Stimulated activated CD8-positive, alpha-beta memory T cell treated with anti-CD3 and anti-CD28 coated beads, Interleukin-4, amount 100 ng/mL, for 1 hour (primary cell): ENCODE data around the gene MGMT.

ENCODE experiments used
- DNase-seq, 2 donors: peaks; one replicate each; pipeline ENCODE4 v3.0.0-alpha.2; 2020; ENCODE audit warnings: low read depth in 2 of 2, low spot score in 1 of 2

Gene MGMT

GRCh38 chr10:129727495-129727894 lies 260.5 kb downstream of the MGMT start:
- no peak for DNase-seq

DNA sequence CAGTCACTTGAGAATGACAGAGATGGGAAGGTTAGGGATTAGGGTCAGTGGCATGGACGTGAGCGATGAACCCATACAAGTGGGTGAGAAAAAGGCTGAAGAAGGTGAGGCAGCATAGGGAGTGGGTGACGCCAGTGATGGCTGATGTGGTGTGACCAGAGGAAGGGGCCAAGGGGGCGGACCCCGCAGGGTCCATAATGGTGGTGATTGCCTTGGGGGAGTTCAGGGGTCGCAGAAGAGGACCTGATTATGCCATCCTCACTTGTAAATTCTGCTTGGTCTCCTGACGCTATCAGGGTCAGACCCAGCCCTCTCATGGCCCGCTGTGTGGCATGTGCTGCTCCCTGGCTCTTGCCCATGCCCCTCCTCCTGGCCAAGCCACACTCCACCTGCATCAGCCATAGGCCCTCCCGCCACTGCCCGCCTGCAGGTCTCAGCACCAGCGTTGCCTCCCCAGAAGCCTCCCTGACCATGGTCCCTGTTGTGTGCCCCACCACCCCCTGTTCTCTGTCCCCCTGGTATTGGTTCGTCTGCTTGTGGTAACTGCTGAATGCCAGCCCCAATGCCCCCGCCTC lies 261.3 kb downstream of the MGMT start:
- no peak for DNase-seq

- no peak for DNase-seq
Observed at GRCh38 chr10:129728905-129729795, 262.1 kb downstream of the MGMT start.

DNA sequence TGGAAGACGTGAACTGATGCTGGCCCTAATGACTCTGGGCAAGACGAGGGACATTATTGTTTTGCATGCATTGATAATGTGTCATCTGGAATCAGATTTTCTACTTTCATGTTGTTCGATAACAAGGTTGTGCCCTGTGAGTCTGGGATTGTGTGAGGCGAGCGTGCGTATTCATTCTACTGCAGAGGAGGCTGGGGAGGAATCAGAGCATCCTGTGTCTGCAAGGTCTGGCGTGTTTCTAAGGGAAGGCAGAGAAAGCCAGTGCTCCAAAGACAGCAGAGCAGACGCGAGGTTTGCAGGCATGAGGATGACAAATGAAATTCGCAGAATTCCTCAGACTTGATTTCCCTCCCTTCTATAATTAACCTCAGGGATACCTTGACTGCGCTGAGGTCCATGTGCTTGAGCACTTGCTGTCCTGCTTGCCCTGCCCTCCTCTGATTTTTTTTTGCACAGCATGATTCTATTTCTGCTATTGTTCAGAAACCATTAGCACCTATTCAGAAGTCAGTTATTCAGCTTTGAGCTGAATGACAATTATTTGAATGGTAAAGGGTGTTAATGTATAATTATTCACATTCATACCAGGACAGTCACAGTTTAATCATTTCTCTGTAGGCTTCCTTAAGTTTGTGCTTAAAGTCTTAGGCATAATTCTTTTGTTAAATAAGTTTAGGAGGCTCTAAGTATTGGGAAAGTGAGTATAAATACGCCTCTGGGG lies 263.4 kb downstream of the MGMT start:
- DNase-seq, result no peak

DNA sequence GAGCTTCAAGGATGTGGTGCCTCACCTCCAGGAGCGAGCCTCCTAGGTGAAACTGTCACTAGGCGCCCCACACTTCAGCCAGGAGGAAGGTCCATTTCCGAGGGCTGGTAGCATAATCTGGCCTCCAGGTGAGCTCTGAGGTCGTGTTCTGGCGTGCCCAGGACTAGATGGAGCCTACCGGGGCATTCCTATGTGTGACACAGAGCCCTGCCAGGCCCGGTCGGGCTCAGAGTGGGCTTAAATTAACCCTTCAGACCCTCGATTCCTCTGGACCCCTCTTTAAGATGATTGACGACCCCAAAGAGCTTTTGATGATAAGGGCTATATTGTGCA lies 263.9 kb downstream of the MGMT start:
- no peak for DNase-seq

GRCh38 chr10:129740532-129741279 lies 273.7 kb downstream of the MGMT start:
- no peak for DNase-seq

DNA sequence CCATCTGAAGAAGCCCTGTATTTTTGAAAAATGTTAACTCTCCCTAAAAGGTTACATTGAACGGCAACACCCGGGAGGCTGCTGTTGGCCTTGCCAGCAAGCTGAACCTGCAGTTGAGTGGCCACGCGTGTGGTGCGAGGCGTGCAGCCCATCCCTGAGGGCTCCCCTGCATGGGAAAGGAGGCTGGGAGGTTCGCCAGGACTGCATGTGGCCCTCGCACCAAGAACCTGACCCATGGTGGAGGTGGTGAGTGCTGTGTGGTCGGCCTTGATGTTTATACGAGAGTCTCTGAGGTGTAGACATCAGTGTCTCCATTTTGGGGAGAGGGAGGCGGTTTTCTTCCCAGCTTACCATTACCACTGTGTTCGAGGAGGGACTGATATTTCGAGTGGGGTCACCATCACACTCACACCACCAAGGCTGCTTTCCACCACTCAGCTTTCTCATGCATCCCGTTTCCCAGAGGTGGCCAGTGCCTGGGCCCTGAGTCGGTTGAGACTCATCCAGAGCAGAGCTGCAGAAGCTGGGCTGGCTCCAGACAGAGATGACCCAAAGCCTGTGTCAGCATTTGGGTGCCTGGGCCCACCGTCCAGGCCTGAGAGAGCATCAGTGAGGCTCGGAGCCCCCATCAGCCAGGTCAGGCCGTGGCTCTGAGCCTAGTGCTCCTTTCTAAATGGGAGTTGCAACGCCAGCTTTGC lies 274.4 kb downstream of the MGMT start:
- DNase-seq, result no peak

DNA sequence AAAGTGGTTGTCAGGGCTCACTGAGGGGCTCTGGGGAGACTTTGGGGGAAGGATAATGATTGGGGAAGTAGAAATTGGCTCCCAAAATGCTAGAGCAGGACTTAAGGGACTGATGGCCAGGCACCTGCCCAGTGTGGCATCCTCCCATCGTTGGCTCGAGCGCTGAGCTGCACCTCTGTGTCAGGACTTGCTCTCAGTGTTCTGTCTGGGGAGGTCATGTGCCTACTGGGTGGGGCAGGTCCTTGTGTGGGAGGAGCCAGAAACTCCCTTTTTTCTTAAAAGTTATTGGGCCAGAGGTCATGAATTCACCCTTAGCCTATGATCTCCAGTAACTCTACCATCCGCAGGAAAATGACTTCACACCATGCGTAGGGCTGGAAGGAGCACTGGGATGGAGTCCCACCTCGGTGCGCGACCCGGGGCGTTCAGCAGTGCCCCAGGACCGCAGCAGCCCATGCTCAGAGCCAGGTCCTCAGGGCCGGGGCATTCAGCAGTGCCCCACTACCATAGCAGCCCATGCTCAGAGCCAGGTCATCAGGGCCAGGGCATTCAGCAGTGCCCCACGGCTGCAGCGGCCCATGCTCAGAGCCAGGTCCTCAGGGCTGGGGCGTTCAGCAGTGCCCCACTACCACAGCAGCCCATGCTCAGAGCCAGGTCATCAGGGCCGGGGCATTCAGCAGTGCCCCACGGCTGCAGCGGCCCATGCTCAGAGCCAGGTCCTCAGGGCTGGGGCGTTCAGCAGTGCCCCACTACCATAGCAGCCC lies 275.1 kb downstream of the MGMT start:
- DNase-seq, result no peak

- no peak for DNase-seq
Observed at GRCh38 chr10:129742742-129743550, 275.9 kb downstream of the MGMT start.

GRCh38 chr10:129743738-129744133 lies 276.7 kb downstream of the MGMT start:
- no peak for DNase-seq

GRCh38 chr10:129744134-129745111 lies 277.4 kb downstream of the MGMT start:
- no peak for DNase-seq

GRCh38 chr10:129745186-129745750 lies 278.2 kb downstream of the MGMT start:
- no peak for DNase-seq

- DNase-seq, result no peak
Observed at GRCh38 chr10:129754211-129755050, 287.4 kb downstream of the MGMT start.

GRCh38 chr10:129755158-129755591 lies 288.1 kb downstream of the MGMT start:
- DNase-seq, result no peak

DNA sequence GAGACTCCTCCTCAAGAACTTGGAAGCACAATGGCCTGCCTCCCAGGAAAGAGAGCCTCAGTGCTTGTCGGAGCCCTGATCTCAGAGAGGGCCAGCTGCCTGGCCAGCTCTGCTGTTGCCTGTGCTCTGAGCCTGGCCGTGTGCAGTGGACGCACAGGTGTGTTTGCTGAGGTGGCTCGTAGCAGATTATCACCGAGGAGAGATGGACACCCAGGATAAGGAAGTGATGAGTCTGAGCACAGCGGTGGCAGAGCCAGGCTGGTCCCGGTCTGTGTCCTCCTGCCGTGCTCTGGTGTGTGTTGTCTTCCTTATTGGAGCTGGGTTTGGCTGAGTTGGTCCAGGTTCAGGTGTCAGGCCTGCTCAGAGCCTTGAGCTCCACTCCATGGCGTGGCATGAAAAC lies 288.6 kb downstream of the MGMT start:
- DNase-seq, result no peak

DNA sequence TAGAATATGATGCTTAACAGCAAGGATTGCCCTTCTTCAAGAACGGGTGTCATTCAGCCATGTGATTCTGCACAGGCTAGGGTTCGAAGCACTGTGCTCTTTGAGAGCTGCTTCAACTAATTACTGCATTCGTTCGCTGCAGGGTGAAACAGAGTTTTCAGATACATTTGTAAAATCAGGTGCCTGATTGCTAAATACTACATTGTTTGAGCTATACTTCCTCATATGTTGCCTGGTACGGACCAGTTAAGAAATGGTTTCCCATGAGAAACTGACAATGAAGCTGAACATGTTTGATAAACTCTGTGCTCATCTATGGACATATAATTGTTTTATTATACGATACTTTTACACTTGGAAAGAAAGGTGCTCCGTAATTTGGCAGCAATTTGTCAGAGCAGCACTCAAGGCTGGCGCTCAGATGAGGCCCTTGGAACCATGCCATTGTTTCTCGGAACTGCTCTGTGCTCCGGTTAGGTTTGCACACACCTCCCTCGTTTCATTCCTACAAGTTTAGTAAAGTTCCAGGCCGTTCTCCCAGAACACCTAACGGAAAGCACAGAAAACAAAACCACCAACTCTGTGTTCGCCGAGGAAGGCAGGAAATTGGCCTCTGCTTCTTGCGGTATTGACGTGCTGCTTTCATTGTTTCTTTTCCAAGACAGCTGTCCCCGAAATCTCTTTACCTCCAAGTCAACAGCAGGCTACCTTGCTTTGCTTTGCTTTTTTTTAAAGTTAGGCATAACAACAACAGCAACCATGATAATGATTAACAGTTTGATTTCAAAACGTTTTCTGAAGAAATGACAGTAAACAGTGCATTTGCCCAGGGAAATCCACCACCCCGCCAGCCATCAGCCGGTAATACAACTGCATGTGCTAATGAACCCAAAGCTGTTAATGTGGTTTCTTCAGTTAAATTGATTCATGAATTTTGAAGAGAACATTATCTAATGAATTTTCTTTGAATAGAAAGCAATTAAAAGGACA lies 290.2 kb downstream of the MGMT start:
- DNase-seq, result no peak
